Fibroblast of mammary gland (primary cell): ENCODE results near the gene MYO1D.
"Not testable (repeated sequence)": the region's sequence is repeated elsewhere in the genome, so short reads cannot be mapped to it uniquely, and the experiment has no call there.

Experiments used
- DNase-seq: peaks from one replicate; pipeline ENCODE4 v3.0.0-alpha.2; 2010; ENCODE audit warnings: low read depth
- H3K4me3 ChIP-seq: 2 replicates; pipeline ENCODE4 v1.5.1; 2011; ENCODE audit warnings: low read depth, mild to moderate bottlenecking, low read length, moderate library complexity; ENCODE audit not compliant: control insufficient read depth
- CTCF ChIP-seq: conservative IDR thresholded peaks from 2 replicates; pipeline ENCODE4 v1.5.1; 2011; ENCODE audit warnings: low read depth, low read length, inconsistent platforms; ENCODE audit not compliant: control insufficient read depth, insufficient read depth

MYO1D gene

GRCh38 chr17:32742681-32743538 is 134.0 kb downstream of the MYO1D start:
- TF ChIP-seq CTCF, result no peak
- H3K4me3 ChIP-seq, result no peak overlapping the region
- DNase-seq, result peak; percentile 27

DNA sequence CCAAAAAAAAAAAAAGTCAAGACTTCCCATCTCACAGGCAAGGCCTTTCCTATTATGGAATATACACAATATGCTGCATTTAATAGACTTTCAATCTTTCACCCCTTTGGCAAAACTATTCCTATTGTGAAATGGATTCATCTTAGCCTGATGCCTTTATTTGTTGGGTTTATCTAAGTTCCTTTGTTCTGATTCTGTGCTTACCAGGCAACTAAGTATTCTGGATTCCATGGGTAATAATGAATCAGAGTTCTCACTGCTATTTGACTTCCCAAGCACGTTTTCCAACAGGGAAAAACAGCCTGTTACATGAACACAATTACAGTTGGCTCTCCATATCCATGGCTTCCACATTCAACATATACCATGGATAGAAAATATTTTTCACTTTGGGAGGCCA is 135.5 kb downstream of the MYO1D start:
- DNase-seq, result peak; percentile 60
- H3K4me3 ChIP-seq, result no peak overlapping the region

GRCh38 chr17:32739722-32740121 is 137.2 kb downstream of the MYO1D start:
- TF ChIP-seq CTCF, result no peak
- DNase-seq, result no peak
- H3K4me3 ChIP-seq, result no peak overlapping the region

More for the DNA sequence above, 135.5 kb downstream of the MYO1D start:
- TF ChIP-seq CTCF, result no peak

GRCh38 chr17:32739151-32739550 is 137.8 kb downstream of the MYO1D start:
- not testable (repeated sequence) for H3K4me3 ChIP-seq, DNase-seq

DNA sequence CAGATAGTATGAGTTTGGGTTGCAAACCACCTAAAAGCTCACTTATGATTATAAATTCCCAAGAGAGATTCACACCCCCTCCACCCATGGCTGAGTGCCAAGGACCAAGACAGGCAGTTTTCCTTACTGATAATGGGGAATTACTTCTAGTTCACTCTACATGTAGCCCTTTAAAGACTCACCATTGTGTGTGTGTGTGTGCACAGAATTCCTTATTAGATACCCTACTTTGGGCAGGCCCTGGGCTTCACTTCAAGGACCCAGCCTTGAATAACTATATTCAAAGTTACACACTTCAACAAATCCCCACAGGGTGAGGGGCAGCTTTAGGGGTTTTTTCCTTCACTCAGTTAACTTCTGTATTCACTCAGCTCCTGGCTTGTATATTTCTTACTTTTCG is 143.5 kb downstream of the MYO1D start:
- TF ChIP-seq CTCF, result no peak
- DNase-seq, result no peak
- no peak overlapping the region for H3K4me3 ChIP-seq

GRCh38 chr17:32732900-32733299 is 144.0 kb downstream of the MYO1D start:
- no peak for DNase-seq
- no peak overlapping the region for H3K4me3 ChIP-seq
- no peak for TF ChIP-seq CTCF

DNA sequence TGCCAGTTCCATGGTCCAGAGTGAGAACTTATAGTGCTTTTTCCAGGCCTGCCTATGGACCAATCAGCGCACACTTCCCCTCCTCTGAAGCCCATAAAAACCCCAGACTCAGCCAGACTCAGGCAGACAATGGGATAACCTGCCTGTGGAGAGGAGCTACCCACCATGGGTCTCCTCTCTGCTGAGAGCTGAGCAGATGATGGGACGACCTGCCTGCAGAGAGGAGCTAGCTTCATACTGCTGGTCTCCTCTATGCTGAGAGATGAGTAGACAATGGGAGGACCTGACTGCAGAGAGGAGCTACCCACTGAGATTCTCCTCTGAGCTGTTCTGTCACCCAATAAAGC is 144.7 kb downstream of the MYO1D start:
- no peak for DNase-seq
- H3K4me3 ChIP-seq, result no peak overlapping the region
- no peak for TF ChIP-seq CTCF
